Stimulated activated CD8-positive, alpha-beta memory T cell treated with anti-CD3 and anti-CD28 coated beads, Interleukin-7, amount 100 ng/mL, for 24 hours (primary cell): ENCODE data around the gene MS4A7.
A peak's percentile ranks its signal among the peaks of the same experiment; 100 is the strongest.
"Not testable (repeated sequence)": the region's sequence is repeated elsewhere in the genome, so short reads cannot be mapped to it uniquely, and the experiment has no call there.

Experiments
- DNase-seq: peaks from one replicate; pipeline ENCODE4 v3.0.0-alpha.2; 2020; ENCODE audit warnings: low read depth

Gene MS4A7, protein sequence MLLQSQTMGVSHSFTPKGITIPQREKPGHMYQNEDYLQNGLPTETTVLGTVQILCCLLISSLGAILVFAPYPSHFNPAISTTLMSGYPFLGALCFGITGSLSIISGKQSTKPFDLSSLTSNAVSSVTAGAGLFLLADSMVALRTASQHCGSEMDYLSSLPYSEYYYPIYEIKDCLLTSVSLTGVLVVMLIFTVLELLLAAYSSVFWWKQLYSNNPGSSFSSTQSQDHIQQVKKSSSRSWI

DNA sequence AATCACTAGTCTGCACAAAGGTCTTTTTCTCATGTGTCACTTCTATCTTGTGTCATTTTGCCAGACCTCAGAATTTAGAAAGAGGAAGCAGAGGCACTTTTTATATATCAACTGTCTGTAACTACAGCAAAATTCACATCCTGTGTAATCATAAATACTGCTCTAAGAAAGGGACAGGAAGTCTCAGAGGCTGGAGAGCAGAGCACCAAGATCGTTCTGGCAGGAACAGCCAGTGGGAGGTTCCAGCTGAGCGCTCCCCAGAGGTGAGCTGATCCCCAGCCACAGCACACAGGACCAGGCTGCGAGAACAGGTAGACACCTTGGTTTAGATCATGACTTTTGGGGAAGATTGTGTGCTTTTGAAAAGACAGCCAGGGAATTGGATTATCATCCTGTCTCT, at the start of gene MS4A7:
Gene MS4A7 (plus strand): TSS at position 179 of the 400 bp plus-strand sequence. CDS start 4,610 bp downstream, outside the sequence.
- no peak for DNase-seq

GRCh38 chr11:60332846-60333245, 45.5 kb upstream of the MS4A7 start:
- no peak for DNase-seq

- DNase-seq, result peak; percentile 63
These were observed 44.2 kb upstream of the MS4A7 start for GRCh38 chr11:60334005-60334620.

DNA sequence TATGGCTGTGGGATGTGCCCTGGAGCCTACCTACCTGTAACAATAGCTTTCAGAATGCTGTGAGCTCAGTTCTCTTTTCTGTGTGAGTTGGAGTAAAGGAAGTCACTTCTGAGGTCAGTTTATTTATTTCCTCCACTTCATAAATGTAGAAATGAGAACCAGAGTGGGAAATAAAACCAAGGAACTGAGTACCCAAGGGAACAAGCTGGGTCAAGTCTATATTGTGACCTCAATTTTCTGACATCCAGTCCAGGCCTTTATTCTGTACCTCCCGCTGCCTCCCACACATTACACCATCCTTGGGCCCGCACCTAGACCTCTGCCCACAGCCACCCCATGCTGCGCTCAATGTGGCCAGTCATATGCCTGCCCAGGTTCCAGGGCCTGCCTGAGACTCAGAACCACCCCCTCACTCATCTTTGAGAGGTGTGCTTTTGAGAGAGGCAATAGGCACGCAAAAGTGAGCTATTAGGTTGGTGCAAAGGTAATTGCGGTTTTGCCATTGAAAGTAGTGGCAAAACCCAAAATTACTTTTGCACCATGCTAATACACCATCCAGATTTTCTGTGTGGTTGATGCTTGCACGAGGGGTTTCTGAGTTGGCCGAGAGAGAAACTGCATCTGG, 41.5 kb upstream of the MS4A7 start:
- no peak for DNase-seq

- no peak for DNase-seq
These were observed 40.3 kb upstream of the MS4A7 start for GRCh38 chr11:60338053-60338452.

- DNase-seq, result no peak
These were observed 39.0 kb upstream of the MS4A7 start for GRCh38 chr11:60339356-60339755.

DNA sequence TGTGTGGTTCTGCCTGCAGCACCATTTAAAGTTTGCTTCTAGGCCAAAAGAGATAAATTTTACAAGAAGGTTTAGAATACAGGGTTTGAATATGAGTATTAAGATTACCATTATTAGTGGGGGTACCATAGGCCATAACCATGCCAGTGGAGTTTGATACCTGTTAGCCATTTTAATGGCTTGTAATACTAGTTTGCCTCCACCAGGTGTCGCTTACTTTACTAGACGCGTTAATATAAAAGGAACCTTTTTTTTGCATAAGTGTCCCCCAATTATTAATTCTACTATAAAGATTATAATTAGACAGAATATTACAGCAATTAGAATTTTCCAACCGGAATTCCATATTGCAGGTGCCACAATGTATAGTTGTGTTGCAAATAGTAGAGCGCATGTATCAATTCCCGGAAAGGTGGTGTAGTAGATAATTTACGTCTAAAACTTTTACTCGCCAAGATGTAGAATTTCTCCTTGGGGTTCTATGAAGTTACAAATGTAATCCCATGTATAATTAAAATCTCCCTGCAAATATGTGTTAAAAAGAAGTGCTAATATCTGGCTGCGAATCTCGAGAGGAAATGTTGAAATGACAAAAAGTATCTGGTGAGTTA, 35.1 kb upstream of the MS4A7 start:
- DNase-seq, result no peak

- DNase-seq, result no peak
These were observed 34.2 kb upstream of the MS4A7 start for GRCh38 chr11:60344146-60344545.

DNA sequence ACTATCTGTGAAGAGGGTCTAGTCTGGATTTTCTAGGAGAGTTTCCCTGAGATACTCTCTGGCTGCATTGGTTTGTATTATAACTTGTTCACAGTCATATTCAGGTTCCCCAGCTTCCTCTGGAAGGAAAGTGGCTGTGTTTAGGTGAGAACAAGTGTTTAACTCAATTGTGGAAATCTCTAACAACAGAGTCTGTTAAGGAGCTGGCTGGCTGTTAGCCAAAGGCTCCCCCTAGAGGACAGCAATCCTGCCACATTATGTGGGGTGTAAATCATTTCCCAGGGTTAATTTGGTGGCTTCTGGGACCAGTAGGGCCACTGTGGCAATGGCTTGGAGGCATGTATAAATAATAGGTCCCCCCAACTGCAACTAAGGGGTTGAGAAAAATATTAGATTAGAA, 32.8 kb upstream of the MS4A7 start:
- DNase-seq, result no peak

- DNase-seq, result no peak
These were observed 31.1 kb upstream of the MS4A7 start for GRCh38 chr11:60347084-60347797.

- DNase-seq, result no peak
These were observed 30.2 kb upstream of the MS4A7 start for GRCh38 chr11:60348116-60348515.

DNA sequence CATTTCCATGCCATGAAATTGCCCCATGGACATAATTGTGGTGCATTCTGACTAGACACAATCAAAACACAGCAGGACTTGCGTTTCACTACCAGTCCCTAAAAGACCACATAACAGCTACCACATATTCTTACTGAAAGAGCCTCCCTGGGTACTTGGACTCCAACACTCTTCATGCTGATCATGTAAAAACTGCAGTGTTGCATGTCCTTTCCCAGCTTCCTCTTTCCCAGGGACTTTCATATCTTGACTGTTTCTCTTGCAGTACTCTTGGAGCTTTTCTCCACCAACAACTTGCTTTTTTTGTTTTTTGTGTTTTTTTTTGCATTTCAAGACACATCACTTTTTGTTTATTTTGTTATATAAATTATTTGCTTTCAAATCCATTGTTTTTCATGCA, 28.3 kb upstream of the MS4A7 start:
- DNase-seq, result no peak

DNA sequence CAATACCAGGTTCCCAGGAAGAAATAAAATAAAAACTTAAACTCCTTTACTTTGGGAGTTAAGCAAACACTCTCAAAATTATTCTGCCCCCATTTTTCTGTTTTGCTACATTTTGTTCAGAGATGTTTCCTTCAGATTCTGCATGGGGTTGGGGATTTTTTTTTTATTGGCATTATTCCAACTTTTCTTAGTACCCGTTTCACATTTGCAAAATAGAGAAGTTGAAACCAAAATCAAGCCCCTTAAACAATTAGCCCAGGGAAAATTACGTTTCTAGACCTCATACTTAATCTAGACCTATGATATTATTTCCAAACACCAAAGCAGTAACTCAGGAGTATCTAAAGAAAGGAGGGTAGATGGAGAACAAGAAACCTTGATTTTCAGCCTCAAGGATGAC, 20.6 kb upstream of the MS4A7 start:
- DNase-seq, result no peak

GRCh38 chr11:60360621-60361020, 17.7 kb upstream of the MS4A7 start:
- DNase-seq, result no peak

DNA sequence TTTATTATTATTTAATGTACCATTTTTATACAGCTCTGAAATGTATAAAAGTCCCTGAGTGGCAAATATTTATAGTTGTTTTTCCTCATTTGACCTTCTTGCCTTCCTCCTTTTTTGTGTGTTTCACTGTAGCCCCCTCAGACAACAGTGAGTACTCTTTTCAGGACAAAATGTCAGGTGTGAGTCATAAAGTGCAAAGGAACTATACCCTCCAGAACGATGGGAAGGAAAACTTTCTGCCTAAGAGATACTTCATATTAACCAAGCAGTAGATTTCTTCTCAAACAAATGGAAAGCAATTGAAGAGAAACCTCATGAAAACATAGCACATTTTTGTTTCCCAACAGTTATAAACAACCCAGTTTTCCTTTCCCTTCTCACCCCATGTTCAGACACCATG, 16.1 kb upstream of the MS4A7 start:
- DNase-seq, result no peak

GRCh38 chr11:60363542-60364470, 14.5 kb upstream of the MS4A7 start:
- DNase-seq, result peak; percentile 32

GRCh38 chr11:60366262-60366904, 11.9 kb upstream of the MS4A7 start:
- DNase-seq, result not testable (repeated sequence)

GRCh38 chr11:60367009-60367408, 11.3 kb upstream of the MS4A7 start:
- no peak for DNase-seq

GRCh38 chr11:60367896-60368295, 10.4 kb upstream of the MS4A7 start:
- no peak for DNase-seq

- DNase-seq, result no peak
These were observed 8.0 kb upstream of the MS4A7 start for GRCh38 chr11:60370252-60370810.
